ENCODE measurements around the gene C13orf46. TPM values are rescaled to one million over a fixed set of nuclear protein-coding genes. Genes with fewer than 3 reads are reported as not detected.
A peak's percentile ranks its signal among the peaks of the same experiment; 100 is the strongest.

C13orf46 gene
- total and polyA plus RNA-seq, 8 donors = 2.9 to 23.1 (median 10.6) TPM

DNA sequence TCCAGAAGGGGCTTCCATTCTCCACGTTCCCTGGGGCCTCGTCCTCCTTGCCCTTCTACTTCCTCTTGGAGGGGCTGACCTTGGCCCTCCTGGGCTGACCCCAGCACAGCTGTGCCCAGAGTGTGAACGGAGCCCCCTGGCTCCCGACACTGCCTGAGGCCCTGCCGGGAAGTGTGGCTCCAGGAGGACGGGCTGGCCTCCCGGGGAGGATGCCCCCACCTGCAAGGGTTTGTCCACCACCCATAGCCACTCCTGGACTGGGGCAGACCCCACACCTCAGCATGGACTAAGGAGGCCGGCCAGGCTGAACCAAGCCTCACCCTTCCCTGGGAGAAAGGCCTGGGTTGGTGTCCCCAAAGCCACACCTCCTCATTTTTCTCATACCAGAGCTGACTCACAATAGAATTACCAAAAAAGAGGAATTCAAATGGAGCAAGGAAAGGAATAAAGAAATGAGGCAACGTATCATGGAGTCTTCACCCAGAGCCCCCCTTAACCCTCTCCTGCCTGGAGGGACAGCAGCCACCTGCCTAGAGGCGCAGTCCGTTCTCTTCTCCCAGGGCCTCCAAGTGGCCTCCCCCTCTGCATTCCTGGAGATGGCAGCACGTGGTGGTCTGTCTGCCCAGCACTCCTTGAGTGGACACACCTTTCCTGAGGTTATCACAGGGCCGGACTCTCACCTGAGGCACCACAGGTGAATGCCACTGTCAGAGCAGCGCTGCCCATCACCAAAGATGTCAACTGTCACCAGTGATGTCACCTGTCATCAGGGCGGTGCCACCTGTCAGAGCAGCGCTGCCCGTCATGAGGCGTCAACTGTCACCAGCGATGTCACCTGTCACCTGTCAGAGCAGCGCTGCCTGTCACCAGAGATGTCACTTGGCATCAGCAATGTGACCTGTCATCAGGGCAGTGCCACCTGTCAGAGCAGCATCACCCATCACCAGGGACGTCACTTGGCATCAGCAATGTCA lies 3.1 kb upstream of the C13orf46 start:
- peaks cover 0 to 2% (median 1%) of the 10 kb centered on the region in 3 donors for H3K4me1 ChIP-seq
- ATAC-seq (peak in 3 of 4 donors; percentile 25 to 29 (median 29)), FAIRE-seq (no peak), DNase-seq (peak in 3 of 6 donors; percentile 22 to 65 (median 43))
- WGBS, 2 donors = 85 to 91% methylated on average over 21 of the region's 21 CpGs
- H3K4me3 ChIP-seq = no peak overlapping the region
- no peaks in the 10 kb centered on the region for H3K9me3 ChIP-seq
- TF ChIP-seq, protein P1, sequence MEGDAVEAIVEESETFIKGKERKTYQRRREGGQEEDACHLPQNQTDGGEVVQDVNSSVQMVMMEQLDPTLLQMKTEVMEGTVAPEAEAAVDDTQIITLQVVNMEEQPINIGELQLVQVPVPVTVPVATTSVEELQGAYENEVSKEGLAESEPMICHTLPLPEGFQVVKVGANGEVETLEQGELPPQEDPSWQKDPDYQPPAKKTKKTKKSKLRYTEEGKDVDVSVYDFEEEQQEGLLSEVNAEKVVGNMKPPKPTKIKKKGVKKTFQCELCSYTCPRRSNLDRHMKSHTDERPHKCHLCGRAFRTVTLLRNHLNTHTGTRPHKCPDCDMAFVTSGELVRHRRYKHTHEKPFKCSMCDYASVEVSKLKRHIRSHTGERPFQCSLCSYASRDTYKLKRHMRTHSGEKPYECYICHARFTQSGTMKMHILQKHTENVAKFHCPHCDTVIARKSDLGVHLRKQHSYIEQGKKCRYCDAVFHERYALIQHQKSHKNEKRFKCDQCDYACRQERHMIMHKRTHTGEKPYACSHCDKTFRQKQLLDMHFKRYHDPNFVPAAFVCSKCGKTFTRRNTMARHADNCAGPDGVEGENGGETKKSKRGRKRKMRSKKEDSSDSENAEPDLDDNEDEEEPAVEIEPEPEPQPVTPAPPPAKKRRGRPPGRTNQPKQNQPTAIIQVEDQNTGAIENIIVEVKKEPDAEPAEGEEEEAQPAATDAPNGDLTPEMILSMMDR (IDR thresholded peaks at IDR 0.05) = no peak
- H3K27ac ChIP-seq = no peak overlapping the region
- H3K27me3 ChIP-seq = no peaks in the 10 kb centered on the region
- no peaks in the 10 kb centered on the region for H3K36me3 ChIP-seq
- intact Hi-C loops (cut with DNase I) = no loop called here

DNA sequence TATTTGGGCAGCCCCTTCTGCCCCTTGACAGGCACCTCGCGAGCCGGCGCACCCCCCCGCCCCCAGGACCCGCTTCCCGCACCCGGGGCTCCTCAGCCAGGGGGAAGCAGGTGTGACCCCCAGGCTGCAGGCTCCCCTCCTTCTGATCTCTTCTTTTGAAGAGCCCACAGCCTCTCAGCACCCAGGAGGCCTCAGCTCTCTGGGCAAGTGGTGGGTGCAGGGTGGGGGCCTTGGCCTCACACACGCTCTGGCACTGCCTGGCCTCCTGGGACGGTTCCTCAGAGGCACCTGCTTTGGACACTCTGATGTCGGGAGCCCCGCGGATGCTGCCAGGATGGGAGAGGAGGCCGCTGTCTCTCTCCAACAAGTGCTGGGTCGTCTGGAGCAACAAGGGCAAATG lies 1.5 kb upstream of the C13orf46 start:
- WGBS, 2 donors = 93 to 96% methylated on average over 15 of the region's 15 CpGs
- peak in 3 of 6 donors; percentile 17 to 56 (median 44) for DNase-seq
- TF ChIP-seq, protein P1 (IDR thresholded peaks at IDR 0.05) = no peak

DNA sequence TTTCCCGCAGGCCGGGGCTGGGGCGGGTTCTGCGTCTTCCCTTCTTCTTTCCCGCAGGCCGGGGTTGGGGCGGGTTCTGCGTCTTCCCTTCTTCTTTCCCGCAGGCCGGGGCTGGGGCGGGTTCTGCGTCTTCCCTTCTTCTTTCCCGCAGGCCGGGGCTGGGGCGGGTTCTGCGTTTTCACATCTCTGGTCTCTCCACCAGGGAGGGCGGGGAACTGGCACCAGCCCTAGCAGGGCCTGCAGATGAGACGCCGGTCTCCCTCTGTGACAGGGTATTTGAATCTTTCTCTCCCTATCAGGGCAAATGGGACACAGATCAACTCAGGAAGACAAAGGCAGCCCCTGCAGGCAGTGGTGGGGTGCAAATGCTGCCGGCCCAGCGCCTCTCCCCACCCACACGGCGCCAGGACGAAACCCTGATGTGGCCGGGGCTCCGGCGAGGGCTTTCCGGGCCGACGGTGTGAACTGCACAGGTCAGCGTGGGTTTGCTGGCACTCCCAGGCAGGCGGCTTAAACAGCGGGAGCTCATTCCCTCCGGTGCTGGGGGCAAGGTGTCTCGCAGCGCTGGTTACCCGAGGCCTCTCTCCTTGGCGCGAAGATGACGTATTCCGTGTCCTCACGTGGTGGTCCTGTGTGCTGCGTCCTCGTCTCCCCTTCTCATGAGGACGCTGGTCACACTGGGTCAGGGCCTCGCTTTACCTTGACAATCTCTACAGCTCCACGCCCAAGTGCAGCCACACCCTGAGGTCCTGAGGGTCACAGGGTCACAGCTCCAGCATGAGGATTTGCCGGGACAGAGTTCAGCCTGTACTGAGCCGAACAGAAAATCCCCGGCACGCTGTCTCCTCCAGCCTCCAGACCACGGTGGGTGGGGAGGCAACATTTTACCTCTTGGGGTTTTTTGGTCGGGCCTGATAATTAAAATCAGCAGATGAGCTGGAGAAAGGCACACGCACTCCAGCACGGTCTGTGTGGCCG lies 717 bp upstream of the C13orf46 start:
- Histone ChIP-seq H3K27me3 (no peaks in the 10 kb centered on the region), H3K9me3 (no peaks in the 10 kb centered on the region), H3K27ac (no peak overlapping the region), H3K36me3 (no peaks in the 10 kb centered on the region), H3K4me3 (no peak overlapping the region), H3K4me1 (peaks cover 12 to 15% (median 14%) of the 10 kb centered on the region in 3 donors)
- ATAC-seq = no peak
- intact Hi-C loops (cut with DNase I) = no loop called here
- no peak for FAIRE-seq
- TF ChIP-seq, protein P1 (IDR thresholded peaks at IDR 0.05) = no peak
- DNase-seq = peak in 3 of 6 donors; percentile 22 to 50 (median 49)
- WGBS, 2 donors = 92 to 96% methylated on average over 45 to 49 of the region's 56 CpGs

More for the DNA sequence above, 1.5 kb upstream of the C13orf46 start:
- Histone ChIP-seq H3K36me3 (no peaks in the 10 kb centered on the region), H3K27ac (no peak overlapping the region), H3K27me3 (no peaks in the 10 kb centered on the region), H3K4me3 (no peak overlapping the region), H3K4me1 (peaks cover 12 to 13% (median 12%) of the 10 kb centered on the region in 3 donors), H3K9me3 (no peaks in the 10 kb centered on the region)
- intact Hi-C loops (cut with DNase I) = no loop called here
- FAIRE-seq (no peak), ATAC-seq (no peak)

DNA sequence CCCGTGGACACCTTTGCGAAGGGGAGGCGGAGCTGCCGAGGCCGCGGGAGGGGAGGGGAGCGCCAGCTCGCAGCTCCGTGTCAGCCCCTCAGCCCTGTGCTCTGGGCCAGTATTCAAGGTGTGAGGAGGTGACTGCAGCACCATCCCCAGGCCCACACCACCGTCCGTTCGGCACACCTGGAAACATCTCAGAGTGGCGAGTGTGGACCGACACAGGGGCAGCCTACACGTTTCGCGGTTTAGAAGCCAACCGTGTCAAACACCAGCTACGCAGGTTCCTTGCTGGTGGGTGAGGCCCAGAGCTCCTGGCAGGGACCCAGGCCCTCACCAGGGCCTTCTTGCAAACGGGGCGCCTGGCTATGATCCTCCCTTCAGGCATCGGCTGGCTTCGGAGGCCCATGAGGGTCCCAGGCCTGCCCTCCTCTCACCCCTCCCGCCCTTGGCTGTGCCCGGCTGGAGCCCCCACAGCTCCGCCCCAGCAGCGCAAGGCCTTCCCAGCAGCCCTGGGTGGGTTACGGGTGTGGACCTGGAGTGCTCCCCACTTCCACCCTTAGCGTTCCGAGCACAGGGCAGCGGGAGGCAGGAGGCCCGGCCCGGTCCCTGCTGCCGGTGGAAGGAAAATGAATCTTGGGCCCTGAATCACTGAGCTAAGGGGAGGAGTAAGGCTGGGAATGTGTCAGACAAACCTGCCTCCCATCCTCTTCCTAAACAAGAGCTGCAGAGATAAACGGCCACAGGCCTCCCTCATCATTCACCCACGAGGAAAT lies 1.2 kb downstream of the C13orf46 start:
- WGBS, 2 donors = 88 to 90% methylated on average over 36 of the region's 36 CpGs

More for the DNA sequence above, 1.2 kb downstream of the C13orf46 start:
- ATAC-seq = no peak
- TF ChIP-seq, protein P1 (IDR thresholded peaks at IDR 0.05) = no peak
- no peaks in the 10 kb centered on the region for H3K27me3 ChIP-seq
- H3K4me3 ChIP-seq = no peak overlapping the region
- peak in 3 of 6 donors; percentile 51 to 63 (median 52) for DNase-seq
- peaks cover 22 to 35% (median 29%) of the 10 kb centered on the region in 3 donors for H3K4me1 ChIP-seq
- no peaks in the 10 kb centered on the region for H3K36me3 ChIP-seq
- intact Hi-C loops (cut with DNase I) = no loop called here
- H3K27ac ChIP-seq = peak overlapping the region in 2 of 4 donors; percentile 22 to 96
- no peak for FAIRE-seq
- H3K9me3 ChIP-seq = no peaks in the 10 kb centered on the region
